ENCODE results near the gene SLC30A10. TPM values are rescaled to one million over a fixed set of nuclear protein-coding genes. Genes with fewer than 3 reads are reported as not detected.
"Not testable (repeated sequence)": the region's sequence is repeated elsewhere in the genome, so short reads cannot be mapped to it uniquely, and the experiment has no call there.

Gene SLC30A10
- total RNA-seq, 1 donor from 2014 or later, result 1.0 TPM

GRCh38 chr1:219954736-219955421 lies 26.5 kb upstream of the SLC30A10 start:
- H3K9ac ChIP-seq (ENCODE audit: low read depth in 1 of 3, low read length in 3 of 3), result no peak overlapping the region
- H3K4me3 ChIP-seq (ENCODE audit: low read length in 3 of 3), result no peak overlapping the region
- H3K27me3 ChIP-seq (ENCODE audit: control insufficient read depth in 3 of 3, insufficient read depth in 3 of 3, low read length in 3 of 3), result no peaks in the 10 kb centered on the region

GRCh38 chr1:219954052-219954451 lies 25.7 kb upstream of the SLC30A10 start:
- Histone ChIP-seq H3K27ac (ENCODE audit: low read depth, low read length) (no peak overlapping the region), H3K9me3 (ENCODE audit: control insufficient read depth in 3 of 3, low read length in 3 of 3) (peaks cover 0 to 2% (median 0%) of the 10 kb centered on the region in 3 donors), H3K9ac (ENCODE audit: low read depth in 1 of 3, low read length in 3 of 3) (no peak overlapping the region), H3K4me1 (ENCODE audit: control insufficient read depth in 3 of 3, insufficient read depth in 3 of 3, low read length in 3 of 3) (no peaks in the 10 kb centered on the region), H3K27me3 (ENCODE audit: control insufficient read depth in 3 of 3, insufficient read depth in 3 of 3, low read length in 3 of 3) (no peaks in the 10 kb centered on the region), H3K36me3 (ENCODE audit: control insufficient read depth in 3 of 3, insufficient read depth in 3 of 3, low read length in 3 of 3) (no peaks in the 10 kb centered on the region), H3K4me3 (ENCODE audit: low read length in 3 of 3) (no peak overlapping the region)

More at GRCh38 chr1:219954736-219955421, 26.5 kb upstream of the SLC30A10 start:
- Histone ChIP-seq H3K4me1 (ENCODE audit: control insufficient read depth in 3 of 3, insufficient read depth in 3 of 3, low read length in 3 of 3) (no peaks in the 10 kb centered on the region), H3K27ac (ENCODE audit: low read depth, low read length) (no peak overlapping the region), H3K9me3 (ENCODE audit: control insufficient read depth in 3 of 3, low read length in 3 of 3) (peaks cover 0 to 1% (median 0%) of the 10 kb centered on the region in 3 donors), H3K36me3 (ENCODE audit: control insufficient read depth in 3 of 3, insufficient read depth in 3 of 3, low read length in 3 of 3) (no peaks in the 10 kb centered on the region)

- no peaks in the 10 kb centered on the region for H3K27me3 ChIP-seq (ENCODE audit: control insufficient read depth in 3 of 3, insufficient read depth in 3 of 3, low read length in 3 of 3)
- no peak overlapping the region for H3K27ac ChIP-seq (ENCODE audit: low read depth, low read length)
- no peaks in the 10 kb centered on the region for H3K36me3 ChIP-seq (ENCODE audit: control insufficient read depth in 3 of 3, insufficient read depth in 3 of 3, low read length in 3 of 3)
- no peaks in the 10 kb centered on the region for H3K4me1 ChIP-seq (ENCODE audit: control insufficient read depth in 3 of 3, insufficient read depth in 3 of 3, low read length in 3 of 3)
- peaks cover 0 to 2% (median 0%) of the 10 kb centered on the region in 3 donors for H3K9me3 ChIP-seq (ENCODE audit: control insufficient read depth in 3 of 3, low read length in 3 of 3)
- H3K4me3 ChIP-seq (ENCODE audit: low read length in 3 of 3), result no peak overlapping the region
- H3K9ac ChIP-seq (ENCODE audit: low read depth in 1 of 3, low read length in 3 of 3), result no peak overlapping the region
Measured at GRCh38 chr1:219952361-219952760, 24.0 kb upstream of the SLC30A10 start.

GRCh38 chr1:219949227-219949626 lies 20.9 kb upstream of the SLC30A10 start:
- not testable (repeated sequence) for H3K9me3 ChIP-seq (ENCODE audit: control insufficient read depth in 3 of 3, low read length in 3 of 3); H3K9ac ChIP-seq (ENCODE audit: low read depth in 1 of 3, low read length in 3 of 3); H3K4me3 ChIP-seq (ENCODE audit: low read length in 3 of 3); H3K27ac ChIP-seq (ENCODE audit: low read depth, low read length); H3K27me3 ChIP-seq (ENCODE audit: control insufficient read depth in 3 of 3, insufficient read depth in 3 of 3, low read length in 3 of 3); H3K4me1 ChIP-seq (ENCODE audit: control insufficient read depth in 3 of 3, insufficient read depth in 3 of 3, low read length in 3 of 3); H3K36me3 ChIP-seq (ENCODE audit: control insufficient read depth in 3 of 3, insufficient read depth in 3 of 3, low read length in 3 of 3)

GRCh38 chr1:219948766-219949165 lies 20.4 kb upstream of the SLC30A10 start:
- not testable (repeated sequence) for H3K27ac ChIP-seq (ENCODE audit: low read depth, low read length); H3K9me3 ChIP-seq (ENCODE audit: control insufficient read depth in 3 of 3, low read length in 3 of 3)

GRCh38 chr1:219945795-219946194 lies 17.4 kb upstream of the SLC30A10 start:
- Histone ChIP-seq H3K36me3 (ENCODE audit: control insufficient read depth in 3 of 3, insufficient read depth in 3 of 3, low read length in 3 of 3) (no peaks in the 10 kb centered on the region), H3K9me3 (ENCODE audit: control insufficient read depth in 3 of 3, low read length in 3 of 3) (peaks cover 0 to 3% (median 2%) of the 10 kb centered on the region in 3 donors), H3K4me1 (ENCODE audit: control insufficient read depth in 3 of 3, insufficient read depth in 3 of 3, low read length in 3 of 3) (no peaks in the 10 kb centered on the region), H3K27ac (ENCODE audit: low read depth, low read length) (no peak overlapping the region), H3K4me3 (ENCODE audit: low read length in 3 of 3) (no peak overlapping the region), H3K27me3 (ENCODE audit: control insufficient read depth in 3 of 3, insufficient read depth in 3 of 3, low read length in 3 of 3) (no peaks in the 10 kb centered on the region), H3K9ac (ENCODE audit: low read depth in 1 of 3, low read length in 3 of 3) (no peak overlapping the region)

More at GRCh38 chr1:219948766-219949165, 20.4 kb upstream of the SLC30A10 start:
- not testable (repeated sequence) for H3K4me1 ChIP-seq (ENCODE audit: control insufficient read depth in 3 of 3, insufficient read depth in 3 of 3, low read length in 3 of 3); H3K27me3 ChIP-seq (ENCODE audit: control insufficient read depth in 3 of 3, insufficient read depth in 3 of 3, low read length in 3 of 3); H3K9ac ChIP-seq (ENCODE audit: low read depth in 1 of 3, low read length in 3 of 3); H3K4me3 ChIP-seq (ENCODE audit: low read length in 3 of 3); H3K36me3 ChIP-seq (ENCODE audit: control insufficient read depth in 3 of 3, insufficient read depth in 3 of 3, low read length in 3 of 3)

- Histone ChIP-seq H3K36me3 (ENCODE audit: control insufficient read depth in 3 of 3, insufficient read depth in 3 of 3, low read length in 3 of 3) (no peaks in the 10 kb centered on the region), H3K27me3 (ENCODE audit: control insufficient read depth in 3 of 3, insufficient read depth in 3 of 3, low read length in 3 of 3) (no peaks in the 10 kb centered on the region), H3K9me3 (ENCODE audit: control insufficient read depth in 3 of 3, low read length in 3 of 3) (peaks cover 0 to 3% (median 0%) of the 10 kb centered on the region in 3 donors), H3K9ac (ENCODE audit: low read depth in 1 of 3, low read length in 3 of 3) (no peak overlapping the region), H3K27ac (ENCODE audit: low read depth, low read length) (no peak overlapping the region), H3K4me3 (ENCODE audit: low read length in 3 of 3) (no peak overlapping the region), H3K4me1 (ENCODE audit: control insufficient read depth in 3 of 3, insufficient read depth in 3 of 3, low read length in 3 of 3) (no peaks in the 10 kb centered on the region)
Measured at GRCh38 chr1:219941179-219942118, 13.1 kb upstream of the SLC30A10 start.

GRCh38 chr1:219940707-219941106 lies 12.3 kb upstream of the SLC30A10 start:
- Histone ChIP-seq H3K27me3 (ENCODE audit: control insufficient read depth in 3 of 3, insufficient read depth in 3 of 3, low read length in 3 of 3) (no peaks in the 10 kb centered on the region), H3K9ac (ENCODE audit: low read depth in 1 of 3, low read length in 3 of 3) (no peak overlapping the region), H3K4me1 (ENCODE audit: control insufficient read depth in 3 of 3, insufficient read depth in 3 of 3, low read length in 3 of 3) (no peaks in the 10 kb centered on the region), H3K36me3 (ENCODE audit: control insufficient read depth in 3 of 3, insufficient read depth in 3 of 3, low read length in 3 of 3) (no peaks in the 10 kb centered on the region), H3K9me3 (ENCODE audit: control insufficient read depth in 3 of 3, low read length in 3 of 3) (peaks cover 0 to 1% (median 0%) of the 10 kb centered on the region in 3 donors), H3K27ac (ENCODE audit: low read depth, low read length) (no peak overlapping the region), H3K4me3 (ENCODE audit: low read length in 3 of 3) (no peak overlapping the region)

GRCh38 chr1:219938706-219939105 lies 10.3 kb upstream of the SLC30A10 start:
- Histone ChIP-seq H3K9ac (ENCODE audit: low read depth in 1 of 3, low read length in 3 of 3) (no peak overlapping the region), H3K27ac (ENCODE audit: low read depth, low read length) (no peak overlapping the region), H3K36me3 (ENCODE audit: control insufficient read depth in 3 of 3, insufficient read depth in 3 of 3, low read length in 3 of 3) (no peaks in the 10 kb centered on the region), H3K4me1 (ENCODE audit: control insufficient read depth in 3 of 3, insufficient read depth in 3 of 3, low read length in 3 of 3) (no peaks in the 10 kb centered on the region), H3K9me3 (ENCODE audit: control insufficient read depth in 3 of 3, low read length in 3 of 3) (no peaks in the 10 kb centered on the region), H3K27me3 (ENCODE audit: control insufficient read depth in 3 of 3, insufficient read depth in 3 of 3, low read length in 3 of 3) (no peaks in the 10 kb centered on the region), H3K4me3 (ENCODE audit: low read length in 3 of 3) (no peak overlapping the region)

- not testable (repeated sequence) for H3K4me1 ChIP-seq (ENCODE audit: control insufficient read depth in 3 of 3, insufficient read depth in 3 of 3, low read length in 3 of 3); H3K36me3 ChIP-seq (ENCODE audit: control insufficient read depth in 3 of 3, insufficient read depth in 3 of 3, low read length in 3 of 3); H3K9me3 ChIP-seq (ENCODE audit: control insufficient read depth in 3 of 3, low read length in 3 of 3); H3K27me3 ChIP-seq (ENCODE audit: control insufficient read depth in 3 of 3, insufficient read depth in 3 of 3, low read length in 3 of 3); H3K9ac ChIP-seq (ENCODE audit: low read depth in 1 of 3, low read length in 3 of 3); H3K27ac ChIP-seq (ENCODE audit: low read depth, low read length); H3K4me3 ChIP-seq (ENCODE audit: low read length in 3 of 3)
Measured at GRCh38 chr1:219933763-219934162, 5.4 kb upstream of the SLC30A10 start.

All from skeletal muscle tissue (tissue), 4 donors.